B cell (primary cell): ENCODE results near the gene WT1.

Experiments used
- EZH2 ChIP-seq: IDR thresholded peaks from 2 replicates; pipeline ENCODE4 v1.6.1; 2012; ENCODE audit warnings: borderline replicate concordance, low read depth, mild to moderate bottlenecking, moderate library complexity, low read length; ENCODE audit not compliant: insufficient read depth, poor library complexity, severe bottlenecking
- TF ChIP-seq, protein P1 (sequence below): fragments of 200-600 bp; IDR thresholded peaks from one replicate; pipeline ENCODE4 v1.8.0; 2022; ENCODE audit warnings: antibody characterized with exemption, mild to moderate bottlenecking

DNA sequence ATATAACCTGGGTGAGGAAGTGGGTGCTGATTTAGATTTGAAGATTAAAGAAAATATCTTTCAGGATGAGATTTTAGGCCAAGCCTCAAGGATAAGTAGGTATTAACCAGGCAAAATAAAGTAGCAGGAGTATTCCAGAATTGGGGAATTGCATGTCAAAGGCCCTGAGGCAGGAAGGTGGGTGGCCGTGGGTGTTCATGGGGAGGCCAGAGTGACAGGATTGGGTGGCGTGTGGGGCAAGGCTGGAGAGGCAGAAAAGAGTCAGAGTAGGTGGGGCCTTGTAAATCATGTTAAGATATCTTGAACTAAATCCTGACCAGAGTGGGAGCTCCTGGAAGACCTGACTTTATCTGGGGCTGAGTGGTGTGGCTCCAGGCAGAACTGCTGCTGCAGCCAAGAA is 19.7 kb upstream of the WT1 start:
- TF ChIP-seq, protein P1, sequence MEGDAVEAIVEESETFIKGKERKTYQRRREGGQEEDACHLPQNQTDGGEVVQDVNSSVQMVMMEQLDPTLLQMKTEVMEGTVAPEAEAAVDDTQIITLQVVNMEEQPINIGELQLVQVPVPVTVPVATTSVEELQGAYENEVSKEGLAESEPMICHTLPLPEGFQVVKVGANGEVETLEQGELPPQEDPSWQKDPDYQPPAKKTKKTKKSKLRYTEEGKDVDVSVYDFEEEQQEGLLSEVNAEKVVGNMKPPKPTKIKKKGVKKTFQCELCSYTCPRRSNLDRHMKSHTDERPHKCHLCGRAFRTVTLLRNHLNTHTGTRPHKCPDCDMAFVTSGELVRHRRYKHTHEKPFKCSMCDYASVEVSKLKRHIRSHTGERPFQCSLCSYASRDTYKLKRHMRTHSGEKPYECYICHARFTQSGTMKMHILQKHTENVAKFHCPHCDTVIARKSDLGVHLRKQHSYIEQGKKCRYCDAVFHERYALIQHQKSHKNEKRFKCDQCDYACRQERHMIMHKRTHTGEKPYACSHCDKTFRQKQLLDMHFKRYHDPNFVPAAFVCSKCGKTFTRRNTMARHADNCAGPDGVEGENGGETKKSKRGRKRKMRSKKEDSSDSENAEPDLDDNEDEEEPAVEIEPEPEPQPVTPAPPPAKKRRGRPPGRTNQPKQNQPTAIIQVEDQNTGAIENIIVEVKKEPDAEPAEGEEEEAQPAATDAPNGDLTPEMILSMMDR: no peak
- TF ChIP-seq EZH2: no peak
